HCT116 (cell line): ENCODE results near the gene ALDH1A1. TPM values are rescaled to one million over a fixed set of nuclear protein-coding genes. Genes with fewer than 3 reads are reported as not detected.

Experiments
- ATAC-seq: fragments of 200-7000 bp; cut with Tn5 transposase; 2 replicates; pipeline ENCODE4 v1.9.1; 2020; ENCODE audit warnings: mild to moderate bottlenecking, moderate library complexity
- BruUV-seq: library from RNA; stranded (reverse); fragments of 400-500 nt; replicated peaks from 2 replicates; lab custom pipeline; 2021; lab: Mats Ljungman, UMichigan
- CTCF ChIA-PET: fragments of 300-600 bp; sonication (Branson Sonifier 250); formaldehyde crosslinking; loops from one replicate; lab custom pipeline; 2021; ENCODE audit warnings: antibody characterized with exemption; lab: Charles Lee
- POLR2A ChIA-PET: fragments of 300-600, 350-600 bp; sonication (Branson Sonifier 250); formaldehyde crosslinking; loops from one replicate; lab custom pipeline; 2021; ENCODE audit warnings: antibody characterized with exemption; lab: Charles Lee
- RAD21 ChIA-PET, 2 experiments: fragments of 300-600 bp; sonication (Branson Sonifier 250); formaldehyde crosslinking; loops; one replicate each; lab custom pipeline; 2023; ENCODE audit warnings: low total read pairs in 2 of 2; ENCODE audit not compliant: uncharacterized antibody in 2 of 2, unreplicated experiment in 2 of 2, low non-redundant PET in 1 of 2; lab: Charles Lee
- DNase-seq: peaks from one replicate; pipeline ENCODE4 v3.0.0-alpha.2; 2010; ENCODE audit warnings: low read depth, low spot score
- H2AFZ ChIP-seq: fragments of 200-600 bp; shearing (Covaris generic), sonication (generic); 2 replicates; pipeline ENCODE4 v1.6.1; 2017; ENCODE audit warnings: low read depth, mixed run types, mixed read lengths, antibody characterized with exemption, low read length; ENCODE audit not compliant: poor library complexity, severe bottlenecking
- H3K27ac ChIP-seq: 2 replicates; pipeline ENCODE4 v1.5.1; 2012; ENCODE audit warnings: low read depth, low read length
- H3K27me3 ChIP-seq: fragments of 200-600 bp; sonication (generic); 2 replicates; pipeline ENCODE4 v1.6.1; 2016; ENCODE audit warnings: mixed run types, low read length, mixed read lengths; ENCODE audit not compliant: insufficient read depth
- H3K36me3 ChIP-seq, 2 experiments: fragments of 200-500 bp in 1 of 2; fragments of 200-600 bp in 1 of 2; sonication (Bioruptor generic) in 1 of 2; sonication (generic) in 1 of 2; 2 replicates each; pipeline versions ENCODE4 v1.5.1 to v1.6.1; 2014 to 2016; ENCODE audit warnings: low read length in 2 of 2, inconsistent platforms in 1 of 2, mixed read lengths in 1 of 2, mixed run types in 1 of 2; ENCODE audit not compliant: insufficient read depth in 2 of 2, control insufficient read depth in 1 of 2
- H3K4me1 ChIP-seq, 2 experiments: fragments of 200-600 bp in 1 of 2; sonication (generic) in 1 of 2; 2 replicates each; pipeline versions ENCODE4 v1.5.1 to v1.6.1; 2012 to 2017; ENCODE audit warnings: low read length in 2 of 2, inconsistent platforms in 1 of 2, mild to moderate bottlenecking in 1 of 2, mixed read lengths in 1 of 2, mixed run types in 1 of 2, moderate library complexity in 1 of 2; ENCODE audit not compliant: insufficient read depth in 2 of 2, control insufficient read depth in 1 of 2
- H3K4me2 ChIP-seq: fragments of 200-600 bp; sonication (generic); 2 replicates; pipeline ENCODE4 v1.6.1; 2017; ENCODE audit warnings: mixed run types, low read length, mixed read lengths
- H3K4me3 ChIP-seq, 2 experiments: fragments of 200-600 bp in 1 of 2; sonication (generic) in 1 of 2; replicated peaks in 1 of 2; 2 replicates each; pipeline ENCODE4 v1.5.1; 2011 to 2016; ENCODE audit warnings: low read length in 2 of 2, control low read depth in 1 of 2, low read depth in 1 of 2, mild to moderate bottlenecking in 1 of 2, mixed read lengths in 1 of 2, mixed run types in 1 of 2
- H3K79me2 ChIP-seq: fragments of 200-600 bp; sonication (generic); 2 replicates; pipeline ENCODE4 v1.6.1; 2017; ENCODE audit warnings: mild to moderate bottlenecking, mixed run types, low read length, moderate library complexity, mixed read lengths; ENCODE audit not compliant: insufficient read depth
- H3K9ac ChIP-seq: fragments of 200-600 bp; sonication (generic); 2 replicates; pipeline ENCODE4 v1.6.1; 2016; ENCODE audit warnings: low read length, mixed read lengths
- H3K9me2 ChIP-seq: fragments of 200-600 bp; sonication (generic), shearing (Covaris generic); 2 replicates; pipeline ENCODE4 v1.6.1; 2017; ENCODE audit warnings: mixed run types, mild to moderate bottlenecking, moderate library complexity; ENCODE audit not compliant: insufficient read depth
- H3K9me3 ChIP-seq, 2 experiments: fragments of 200-500 bp in 1 of 2; fragments of 200-600 bp in 1 of 2; sonication (Bioruptor generic) in 1 of 2; sonication (generic) in 1 of 2; 2 replicates each; pipeline ENCODE4 v1.6.1; 2014 to 2017; ENCODE audit warnings: low read length in 2 of 2, mixed read lengths in 2 of 2, inconsistent platforms in 1 of 2, low read depth in 1 of 2, mild to moderate bottlenecking in 1 of 2, mixed run types in 1 of 2, moderate library complexity in 1 of 2; ENCODE audit not compliant: control insufficient read depth in 1 of 2, insufficient read depth in 1 of 2
- H4K20me1 ChIP-seq: fragments of 200-600 bp; sonication (generic), shearing (Covaris generic); 2 replicates; pipeline ENCODE4 v1.6.1; 2017; ENCODE audit warnings: mixed run types, mild to moderate bottlenecking, moderate library complexity; ENCODE audit not compliant: insufficient read depth
- ATF3 ChIP-seq: IDR thresholded peaks from 2 replicates; pipeline ENCODE4 v1.6.1; 2012
- CBX3 ChIP-seq: IDR thresholded peaks from 2 replicates; pipeline ENCODE4 v1.6.1; 2012; ENCODE audit warnings: low read depth
- CEBPB ChIP-seq: IDR thresholded peaks from 2 replicates; pipeline ENCODE4 v1.6.1; 2012; ENCODE audit warnings: low read depth
- CTCF ChIP-seq, 3 experiments: fragments of 200-600 bp in 1 of 3; sonication (generic) in 1 of 3; IDR thresholded peaks in 2 of 3; conservative IDR thresholded peaks in 1 of 3; 2 replicates each; pipeline ENCODE4 v1.5.1; 2012 to 2017; ENCODE audit warnings: low read depth in 2 of 3, low read length in 2 of 3, antibody characterized with exemption in 1 of 3, borderline replicate concordance in 1 of 3, control low read depth in 1 of 3, mild to moderate bottlenecking in 1 of 3, mixed read lengths in 1 of 3, mixed run types in 1 of 3, moderate library complexity in 1 of 3; ENCODE audit not compliant: insufficient read depth in 1 of 3
- EGR1 ChIP-seq: IDR thresholded peaks from 2 replicates; pipeline ENCODE4 v1.6.1; 2012; ENCODE audit warnings: low read depth
- ELF1 ChIP-seq: IDR thresholded peaks from 2 replicates; pipeline ENCODE4 v1.6.1; 2012; ENCODE audit warnings: low read depth, borderline replicate concordance
- EZH2phosphoT487 ChIP-seq: fragments of 200-600 bp; IDR thresholded peaks from 2 replicates; pipeline ENCODE4 v1.6.1; 2018; ENCODE audit warnings: antibody characterized with exemption, borderline replicate concordance
- JUND ChIP-seq: IDR thresholded peaks from 2 replicates; pipeline ENCODE4 v1.6.1; 2012
- MAX ChIP-seq: IDR thresholded peaks from 2 replicates; pipeline ENCODE4 v1.6.1; 2012
- SIN3A ChIP-seq: IDR thresholded peaks from 2 replicates; pipeline ENCODE4 v1.6.1; 2012; ENCODE audit warnings: low read depth
- SP1 ChIP-seq: IDR thresholded peaks from 2 replicates; pipeline ENCODE4 v1.6.1; 2012; ENCODE audit warnings: low read depth
- YY1 ChIP-seq: IDR thresholded peaks from 2 replicates; pipeline ENCODE4 v1.6.1; 2011; ENCODE audit warnings: low read length, low read depth, moderate library complexity, mild to moderate bottlenecking; ENCODE audit not compliant: insufficient replicate concordance; ENCODE audit errors: extremely low read depth
- ZBTB33 ChIP-seq: IDR thresholded peaks from 2 replicates; pipeline ENCODE4 v1.6.1; 2011; ENCODE audit warnings: mild to moderate bottlenecking, low read length, moderate library complexity; ENCODE audit not compliant: insufficient replicate concordance; ENCODE audit errors: extremely low read depth
- intact Hi-C: fragments of 100-400 bp; cut with micrococcal nuclease; formaldehyde crosslinking; loops from 2 replicates; pipeline ENCODE4 v1.10.0; 2022
- total RNA-seq: library from RNA; stranded (reverse); gene quantifications from one replicate; pipeline ENCODE4 v1.2.1, GENCODE V29; 2021; ENCODE audit not compliant: unreplicated experiment

The ALDH1A1 gene
- total RNA-seq, 1 experiment from 2014 or later, result 0.44 TPM

- Histone ChIP-seq H2AFZ (no peak overlapping the region), H3K9me3 (no peaks in the 10 kb centered on the region), H3K27me3 (no peaks in the 10 kb centered on the region), H3K4me1 (no peaks in the 10 kb centered on the region), H3K4me2 (no peak overlapping the region), H3K9me2 (no peaks in the 10 kb centered on the region), H3K4me3 (no peak overlapping the region), H3K79me2 (no peaks in the 10 kb centered on the region), H4K20me1 (no peaks in the 10 kb centered on the region), H3K27ac (no peak overlapping the region), H3K36me3 (no peaks in the 10 kb centered on the region), H3K9ac (no peak overlapping the region)
- DNase-seq (no peak), ATAC-seq (no peak)
- intact Hi-C loops, result no loop called here
- CTCF ChIA-PET, result no interaction called here
- RAD21 ChIA-PET, result no interaction called here
- TF ChIP-seq YY1 (no peak), ATF3 (no peak), CTCF (IDR thresholded peaks at IDR 0.05 in 2 of 3, conservative IDR thresholded peaks at IDR 0.05 in 1 of 3; ENCODE audit: borderline replicate concordance in 1 of 3, insufficient read depth in 1 of 3, low read depth in 2 of 3, low read length in 2 of 3) (no peak), CBX3 (no peak), SIN3A (no peak), CEBPB (no peak), MAX (no peak), SP1 (no peak), JUND (no peak), EGR1 (no peak), EZH2phosphoT487 (no peak), ELF1 (no peak), ZBTB33 (no peak)
- POLR2A ChIA-PET, result no interaction called here
- BruUV-seq, result no TSS peak
These were observed 22.0 kb downstream of the ALDH1A1 start for GRCh38 chr9:72930828-72931227.
